Measurements from ENCODE around the gene OPALIN. TPM values are rescaled to one million over a fixed set of nuclear protein-coding genes. Genes with fewer than 3 reads are reported as not detected.

The OPALIN gene
- total RNA-seq, 1 donor: not detected

DNA sequence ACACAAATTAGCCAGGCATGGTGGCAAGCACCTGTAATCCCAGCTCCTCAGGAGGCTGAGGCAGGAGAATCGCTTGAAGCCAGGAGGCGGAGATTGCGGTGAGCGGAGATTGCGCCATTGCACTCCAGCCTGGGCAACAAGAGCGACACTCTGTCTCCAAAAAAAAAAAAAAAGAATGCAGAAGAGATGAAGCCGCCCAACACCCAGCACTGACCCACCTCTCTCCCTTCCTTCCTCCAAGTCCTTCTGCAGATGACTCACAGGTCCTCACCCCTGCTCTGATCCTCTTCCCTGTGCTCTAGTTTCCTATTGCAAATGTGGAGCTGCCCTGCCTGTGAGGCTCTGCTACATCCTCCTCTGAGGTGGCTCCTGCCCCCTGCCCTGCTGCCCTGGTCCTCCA is 22.0 kb upstream of the OPALIN start:
- peaks cover 22% of the 10 kb centered on the region for H3K4me1 ChIP-seq (ENCODE audit: insufficient read depth, low read length)
- no peaks in the 10 kb centered on the region for H3K27me3 ChIP-seq (ENCODE audit: insufficient read depth, low read length)
- H3K9me3 ChIP-seq (ENCODE audit: low read depth, low read length): no peaks in the 10 kb centered on the region
- H3K4me3 ChIP-seq (ENCODE audit: low read length): no peak overlapping the region

DNA sequence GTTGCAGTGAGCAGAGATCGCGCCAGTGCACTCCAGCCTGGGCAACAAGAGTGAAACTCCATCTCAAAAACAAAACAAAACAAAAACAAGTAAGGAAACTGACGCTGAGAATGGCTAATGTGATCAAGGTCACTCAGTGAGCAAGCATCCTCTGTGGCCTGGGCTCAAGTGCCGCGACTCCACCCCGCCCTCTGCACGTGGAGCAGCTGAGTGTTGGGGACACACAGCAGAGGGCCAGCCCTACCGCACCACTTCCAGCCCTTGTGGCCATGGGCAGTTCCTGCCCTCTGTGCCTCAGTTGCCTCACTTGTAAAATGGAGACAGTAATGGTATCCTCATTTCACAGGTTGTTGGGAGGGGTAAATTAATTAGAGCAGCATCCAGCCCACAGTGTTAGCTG is 21.0 kb upstream of the OPALIN start:
- Histone ChIP-seq H3K9me3 (ENCODE audit: low read depth, low read length) (no peaks in the 10 kb centered on the region), H3K4me3 (ENCODE audit: low read length) (no peak overlapping the region), H3K4me1 (ENCODE audit: insufficient read depth, low read length) (peaks cover 27% of the 10 kb centered on the region), H3K27me3 (ENCODE audit: insufficient read depth, low read length) (no peaks in the 10 kb centered on the region)

GRCh38 chr10:96378741-96379140 is 19.9 kb upstream of the OPALIN start:
- Histone ChIP-seq H3K9me3 (ENCODE audit: low read depth, low read length) (no peaks in the 10 kb centered on the region), H3K27me3 (ENCODE audit: insufficient read depth, low read length) (no peaks in the 10 kb centered on the region), H3K4me3 (ENCODE audit: low read length) (no peak overlapping the region), H3K4me1 (ENCODE audit: insufficient read depth, low read length) (peaks cover 29% of the 10 kb centered on the region)

DNA sequence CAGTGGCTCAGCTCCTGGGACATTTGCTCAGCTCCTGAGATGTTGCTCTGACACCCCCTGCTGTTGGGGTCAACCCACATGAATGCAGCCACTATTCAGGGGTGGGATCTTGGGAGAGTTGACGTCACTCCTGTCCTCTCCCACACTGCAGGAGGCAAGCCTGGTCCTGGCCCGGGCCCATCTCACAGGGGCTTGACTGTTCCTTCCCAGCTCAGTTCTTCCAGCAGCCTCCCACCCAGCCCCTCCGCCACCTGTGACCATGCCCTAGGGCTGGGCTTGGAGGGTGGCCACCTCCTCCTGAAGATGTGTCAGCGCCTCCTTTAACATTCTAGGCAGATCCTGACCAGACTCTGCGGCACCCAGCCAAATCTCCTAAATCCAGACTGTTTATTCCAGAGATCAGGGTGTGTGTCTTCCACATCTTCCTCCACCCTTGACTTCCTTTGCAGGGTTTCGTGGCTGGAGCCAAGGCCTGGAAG is 19.1 kb upstream of the OPALIN start:
- Histone ChIP-seq H3K4me3 (ENCODE audit: low read length) (no peak overlapping the region), H3K4me1 (ENCODE audit: insufficient read depth, low read length) (peaks cover 29% of the 10 kb centered on the region), H3K9me3 (ENCODE audit: low read depth, low read length) (no peaks in the 10 kb centered on the region), H3K27me3 (ENCODE audit: insufficient read depth, low read length) (no peaks in the 10 kb centered on the region)

GRCh38 chr10:96376483-96376882 is 17.7 kb upstream of the OPALIN start:
- Histone ChIP-seq H3K27me3 (ENCODE audit: insufficient read depth, low read length) (no peaks in the 10 kb centered on the region), H3K4me3 (ENCODE audit: low read length) (no peak overlapping the region), H3K9me3 (ENCODE audit: low read depth, low read length) (no peaks in the 10 kb centered on the region), H3K4me1 (ENCODE audit: insufficient read depth, low read length) (peaks cover 23% of the 10 kb centered on the region)

- Histone ChIP-seq H3K9me3 (ENCODE audit: low read depth, low read length) (no peaks in the 10 kb centered on the region), H3K27me3 (ENCODE audit: insufficient read depth, low read length) (no peaks in the 10 kb centered on the region), H3K4me3 (ENCODE audit: low read length) (peak overlapping the region; percentile 28), H3K4me1 (ENCODE audit: insufficient read depth, low read length) (peaks cover 13% of the 10 kb centered on the region)
These were observed 16.4 kb upstream of the OPALIN start for GRCh38 chr10:96374985-96375830.

DNA sequence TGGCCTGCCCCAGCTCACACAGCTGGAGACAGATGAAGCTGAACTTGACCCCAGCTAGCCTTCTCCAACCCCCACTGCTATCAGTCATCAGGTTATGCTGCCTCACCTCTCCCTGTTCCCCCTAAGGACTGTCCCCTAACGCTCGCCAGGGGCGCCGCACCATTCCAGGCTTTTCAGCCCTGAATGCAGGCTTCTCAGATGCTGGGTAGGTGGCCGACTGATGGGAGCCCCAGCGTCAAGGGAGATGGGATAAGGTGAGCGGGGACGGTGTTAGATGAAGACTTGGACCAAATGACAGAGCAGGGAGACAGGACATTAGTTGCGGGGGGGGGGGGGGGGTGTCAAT is 15.8 kb upstream of the OPALIN start:
- H3K9me3 ChIP-seq (ENCODE audit: low read depth, low read length): no peaks in the 10 kb centered on the region
- H3K27me3 ChIP-seq (ENCODE audit: insufficient read depth, low read length): no peaks in the 10 kb centered on the region
- no peak overlapping the region for H3K4me3 ChIP-seq (ENCODE audit: low read length)
- H3K4me1 ChIP-seq (ENCODE audit: insufficient read depth, low read length): peaks cover 7% of the 10 kb centered on the region

- H3K9me3 ChIP-seq (ENCODE audit: low read depth, low read length): no peaks in the 10 kb centered on the region
- no peak overlapping the region for H3K4me3 ChIP-seq (ENCODE audit: low read length)
- peaks cover 7% of the 10 kb centered on the region for H3K4me1 ChIP-seq (ENCODE audit: insufficient read depth, low read length)
- H3K27me3 ChIP-seq (ENCODE audit: insufficient read depth, low read length): no peaks in the 10 kb centered on the region
These were observed 15.2 kb upstream of the OPALIN start for GRCh38 chr10:96374004-96374403.

DNA sequence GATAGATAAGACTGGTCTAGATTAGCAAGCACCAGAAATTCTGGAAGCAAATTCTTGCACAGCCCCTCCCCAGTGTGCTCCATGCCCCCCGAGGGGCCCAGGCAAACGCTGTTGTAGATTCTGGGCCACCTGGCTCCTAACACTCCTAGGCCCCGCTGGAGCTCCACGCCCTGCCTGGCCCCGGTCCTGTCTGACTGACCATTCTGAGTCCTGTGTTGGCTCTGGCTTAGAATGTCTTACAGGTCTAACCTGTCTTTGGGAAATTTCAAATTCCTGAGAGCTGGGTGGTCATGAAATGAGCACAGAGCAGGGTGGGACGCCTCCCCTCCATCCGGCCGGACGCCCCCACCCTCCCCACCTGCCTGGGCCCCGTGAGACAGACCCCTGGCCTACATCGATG is 12.6 kb upstream of the OPALIN start:
- Histone ChIP-seq H3K9me3 (ENCODE audit: low read depth, low read length) (no peaks in the 10 kb centered on the region), H3K27me3 (ENCODE audit: insufficient read depth, low read length) (no peaks in the 10 kb centered on the region), H3K4me3 (ENCODE audit: low read length) (no peak overlapping the region), H3K4me1 (ENCODE audit: insufficient read depth, low read length) (peaks cover 7% of the 10 kb centered on the region)

DNA sequence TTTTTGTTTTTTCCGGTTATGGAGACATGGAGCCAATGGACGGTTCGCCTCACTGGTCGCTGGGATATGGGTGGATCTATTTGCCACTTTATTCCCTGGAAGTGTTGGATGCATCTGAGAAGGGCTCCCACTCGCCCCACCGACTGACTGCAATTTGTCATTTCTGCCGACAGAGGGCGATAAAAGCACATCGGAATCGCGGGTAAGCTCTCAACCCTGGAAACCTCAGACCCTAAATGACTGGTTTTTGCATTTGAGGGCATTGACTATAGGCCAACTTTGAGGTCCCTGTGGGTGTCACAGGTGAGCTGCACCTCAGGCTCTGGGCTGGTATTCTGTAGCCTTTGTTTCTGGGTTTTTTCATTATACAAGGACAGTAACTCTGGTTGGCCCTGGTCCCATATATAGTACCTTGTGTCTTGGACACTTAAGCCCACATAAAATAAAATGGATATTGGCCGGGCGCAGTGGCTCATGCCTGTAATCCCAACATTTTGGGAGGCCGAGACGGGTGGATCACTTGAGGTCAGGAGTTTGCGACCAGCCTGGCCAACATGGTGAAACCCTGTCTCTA is 11.9 kb upstream of the OPALIN start:
- Histone ChIP-seq H3K27me3 (ENCODE audit: insufficient read depth, low read length) (no peaks in the 10 kb centered on the region), H3K9me3 (ENCODE audit: low read depth, low read length) (no peaks in the 10 kb centered on the region), H3K4me1 (ENCODE audit: insufficient read depth, low read length) (peaks cover 7% of the 10 kb centered on the region), H3K4me3 (ENCODE audit: low read length) (no peak overlapping the region)

DNA sequence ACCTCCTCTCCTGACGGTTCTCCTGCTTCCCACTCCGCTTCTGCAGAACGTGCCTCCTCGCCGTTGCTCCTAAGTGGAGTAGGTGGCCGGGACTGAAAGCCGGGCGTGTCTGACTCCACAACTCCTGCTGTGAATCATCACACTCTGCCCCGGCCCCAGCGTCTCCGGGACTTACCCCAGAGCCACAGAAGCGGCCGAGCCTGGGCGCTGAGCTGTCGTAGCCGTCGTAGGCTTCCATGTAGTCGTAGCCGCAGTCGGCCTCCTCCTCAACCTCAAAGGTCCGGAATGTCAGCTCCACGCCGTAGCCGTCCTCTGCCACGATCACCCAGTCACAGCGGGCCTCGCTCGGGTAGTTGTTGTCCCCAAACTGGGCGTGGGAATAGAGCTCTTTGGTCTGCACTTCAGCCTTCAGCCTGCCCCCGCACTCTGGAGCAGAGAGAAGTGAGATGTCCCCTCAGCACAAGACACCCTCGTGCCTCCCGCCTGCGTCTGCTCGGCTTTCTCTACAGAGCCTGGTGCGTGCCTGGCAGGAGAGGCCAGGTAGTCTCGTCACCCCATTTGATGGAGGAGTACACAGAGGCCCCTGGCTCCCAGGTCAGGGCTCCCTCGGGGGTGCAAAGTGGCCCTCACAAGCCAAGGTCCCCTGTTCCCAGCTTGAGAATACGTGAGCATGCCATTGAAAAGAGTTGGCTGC is 11.2 kb upstream of the OPALIN start:
- Histone ChIP-seq H3K4me3 (ENCODE audit: low read length) (no peak overlapping the region), H3K27me3 (ENCODE audit: insufficient read depth, low read length) (no peaks in the 10 kb centered on the region), H3K9me3 (ENCODE audit: low read depth, low read length) (no peaks in the 10 kb centered on the region), H3K4me1 (ENCODE audit: insufficient read depth, low read length) (peaks cover 6% of the 10 kb centered on the region)

GRCh38 chr10:96368971-96369370 is 10.2 kb upstream of the OPALIN start:
- Histone ChIP-seq H3K4me1 (ENCODE audit: insufficient read depth, low read length) (no peaks in the 10 kb centered on the region), H3K9me3 (ENCODE audit: low read depth, low read length) (no peaks in the 10 kb centered on the region), H3K4me3 (ENCODE audit: low read length) (no peak overlapping the region), H3K27me3 (ENCODE audit: insufficient read depth, low read length) (no peaks in the 10 kb centered on the region)

GRCh38 chr10:96367470-96367869 is 8.7 kb upstream of the OPALIN start:
- Histone ChIP-seq H3K9me3 (ENCODE audit: low read depth, low read length) (no peaks in the 10 kb centered on the region), H3K27me3 (ENCODE audit: insufficient read depth, low read length) (no peaks in the 10 kb centered on the region), H3K4me3 (ENCODE audit: low read length) (no peak overlapping the region), H3K4me1 (ENCODE audit: insufficient read depth, low read length) (no peaks in the 10 kb centered on the region)

GRCh38 chr10:96366508-96366907 is 7.7 kb upstream of the OPALIN start:
- no peaks in the 10 kb centered on the region for H3K4me1 ChIP-seq (ENCODE audit: insufficient read depth, low read length)
- no peaks in the 10 kb centered on the region for H3K27me3 ChIP-seq (ENCODE audit: insufficient read depth, low read length)
- H3K9me3 ChIP-seq (ENCODE audit: low read depth, low read length): no peaks in the 10 kb centered on the region
- no peak overlapping the region for H3K4me3 ChIP-seq (ENCODE audit: low read length)

GRCh38 chr10:96365571-96365970 is 6.8 kb upstream of the OPALIN start:
- Histone ChIP-seq H3K27me3 (ENCODE audit: insufficient read depth, low read length) (no peaks in the 10 kb centered on the region), H3K4me3 (ENCODE audit: low read length) (no peak overlapping the region), H3K9me3 (ENCODE audit: low read depth, low read length) (no peaks in the 10 kb centered on the region), H3K4me1 (ENCODE audit: insufficient read depth, low read length) (no peaks in the 10 kb centered on the region)

Measured in mononuclear cell (primary cell).